Hippocampal formation (tissue), 2 donors: ENCODE measurements around the gene CPLX3.

ENCODE experiments used
- DNase-seq, 2 donors: peaks; one replicate each; lab custom pipeline; 2025; lab: John Stamatoyannopoulos, UW

CPLX3 gene

DNA sequence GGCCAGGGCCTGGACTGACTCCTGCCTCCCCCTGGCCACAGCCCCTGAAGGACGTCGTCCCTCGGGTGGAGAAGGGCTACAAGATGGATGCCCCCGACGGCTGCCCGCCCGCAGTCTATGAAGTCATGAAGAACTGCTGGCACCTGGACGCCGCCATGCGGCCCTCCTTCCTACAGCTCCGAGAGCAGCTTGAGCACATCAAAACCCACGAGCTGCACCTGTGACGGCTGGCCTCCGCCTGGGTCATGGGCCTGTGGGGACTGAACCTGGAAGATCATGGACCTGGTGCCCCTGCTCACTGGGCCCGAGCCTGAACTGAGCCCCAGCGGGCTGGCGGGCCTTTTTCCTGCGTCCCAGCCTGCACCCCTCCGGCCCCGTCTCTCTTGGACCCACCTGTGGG, 24.1 kb upstream of the CPLX3 start:
- no peak for DNase-seq

DNA sequence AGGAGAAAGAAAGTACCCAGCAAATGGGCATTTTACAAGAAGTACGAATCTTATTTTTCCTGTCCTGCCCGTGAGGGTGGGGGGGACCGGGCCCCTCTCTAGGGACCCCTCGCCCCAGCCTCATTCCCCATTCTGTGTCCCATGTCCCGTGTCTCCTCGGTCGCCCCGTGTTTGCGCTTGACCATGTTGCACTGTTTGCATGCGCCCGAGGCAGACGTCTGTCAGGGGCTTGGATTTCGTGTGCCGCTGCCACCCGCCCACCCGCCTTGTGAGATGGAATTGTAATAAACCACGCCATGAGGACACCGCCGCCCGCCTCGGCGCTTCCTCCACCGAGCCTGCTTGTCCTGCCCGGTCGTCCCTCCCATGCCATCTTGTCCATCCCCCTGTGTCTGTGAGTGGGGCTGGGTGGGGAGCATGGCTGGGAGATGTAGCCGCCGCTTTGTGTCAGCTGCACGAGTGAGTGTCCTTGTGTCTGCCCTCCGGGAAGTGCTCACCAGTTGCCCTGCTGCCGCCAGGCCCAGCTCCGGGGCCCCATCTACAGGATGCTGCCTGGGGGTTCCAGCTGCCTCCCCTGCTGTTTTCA, 23.5 kb upstream of the CPLX3 start:
- no peak for DNase-seq

DNA sequence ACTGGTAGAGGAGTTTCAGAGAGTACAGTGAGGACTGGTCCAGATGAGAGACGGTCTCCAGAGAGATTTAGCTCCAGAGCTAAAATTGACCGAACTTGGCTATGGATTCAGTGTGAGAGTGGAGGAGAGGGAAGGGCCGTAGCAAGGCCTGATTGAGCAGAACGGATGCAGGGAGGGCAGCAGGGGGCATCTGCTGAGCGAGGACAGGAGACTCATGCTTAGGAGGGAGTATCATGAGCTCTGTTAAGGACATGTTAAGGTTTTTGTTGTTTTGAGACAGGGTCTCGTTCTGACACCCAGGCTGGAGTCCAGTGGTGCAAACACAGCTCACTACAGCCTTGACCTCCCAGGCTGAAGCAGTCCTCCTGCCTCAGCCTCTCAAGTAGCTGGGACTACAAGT, 21.5 kb upstream of the CPLX3 start:
- no peak for DNase-seq

DNA sequence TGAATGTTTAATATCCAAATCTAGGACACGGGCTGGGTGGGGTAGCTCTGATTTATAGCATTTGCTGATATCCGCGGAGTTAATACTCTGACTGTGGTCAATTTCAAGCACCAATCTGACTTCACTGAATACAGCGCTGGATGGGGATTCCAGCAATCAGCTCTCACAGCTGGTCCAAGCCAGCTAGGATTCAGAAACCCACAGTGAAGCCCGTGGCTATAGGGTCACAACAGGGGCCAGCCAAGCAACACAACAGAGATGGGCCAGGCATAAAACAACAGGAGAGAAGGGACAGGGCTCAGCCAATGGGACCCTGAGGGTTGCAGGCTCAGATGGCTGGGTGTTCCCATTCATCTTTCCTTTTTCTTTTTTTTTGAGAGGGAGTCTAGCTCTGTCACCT, 19.1 kb upstream of the CPLX3 start:
- DNase-seq, result no peak

DNA sequence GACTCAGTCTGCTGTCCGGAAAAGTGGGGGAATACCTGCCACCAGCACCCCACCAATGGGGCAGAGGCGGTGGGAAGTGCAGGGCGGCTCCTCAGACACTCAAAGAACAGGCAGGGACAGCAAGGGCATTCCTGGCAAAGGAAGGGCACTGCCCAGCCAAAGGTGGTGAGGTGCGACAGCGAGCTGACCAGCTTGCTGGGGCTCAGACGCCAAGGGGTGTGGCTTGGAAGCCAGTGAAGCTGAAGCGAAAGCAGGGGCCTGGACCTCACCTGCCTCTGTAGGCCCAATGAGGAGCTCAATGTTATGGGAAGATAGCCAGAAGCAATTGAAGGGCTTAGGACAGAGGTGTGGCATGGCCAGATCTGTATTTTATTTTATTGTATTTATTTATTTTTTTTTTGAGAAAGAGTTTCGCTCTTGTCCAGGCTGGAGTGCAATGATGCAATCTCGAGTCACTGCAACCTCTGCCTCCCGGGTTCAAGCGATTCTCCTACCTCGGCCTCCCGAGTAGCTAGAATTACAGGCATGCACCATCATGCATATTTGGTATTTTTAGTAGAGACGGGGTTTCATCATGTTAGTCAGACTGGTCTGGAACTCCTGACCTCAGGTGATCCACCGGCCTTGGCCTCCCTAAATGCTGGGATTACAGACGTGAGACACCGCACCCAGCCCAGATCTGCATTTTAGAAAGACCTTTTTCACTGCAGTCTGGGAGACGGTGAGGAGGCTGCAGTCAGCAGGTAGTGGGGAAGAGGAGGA, 18.2 kb upstream of the CPLX3 start:
- no peak for DNase-seq

DNA sequence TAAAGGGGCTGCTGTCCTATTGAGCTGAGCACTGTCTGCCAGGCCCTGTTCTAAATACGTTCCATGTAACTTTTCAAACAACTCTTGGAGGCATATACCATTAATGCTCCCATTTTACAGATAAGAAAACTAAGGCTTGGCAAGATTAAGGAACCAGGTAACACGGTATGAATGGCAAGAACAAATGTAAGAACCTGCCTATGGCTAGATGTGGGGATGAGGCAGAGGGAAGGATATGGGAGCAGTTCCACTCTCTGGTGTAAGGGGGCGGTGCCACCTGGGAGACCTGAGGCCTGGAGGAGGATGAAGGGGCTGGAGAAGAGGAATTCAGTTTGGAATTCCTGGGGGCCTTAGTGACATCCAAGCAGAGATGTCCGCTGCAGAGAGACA, 17.6 kb upstream of the CPLX3 start:
- no peak for DNase-seq

DNA sequence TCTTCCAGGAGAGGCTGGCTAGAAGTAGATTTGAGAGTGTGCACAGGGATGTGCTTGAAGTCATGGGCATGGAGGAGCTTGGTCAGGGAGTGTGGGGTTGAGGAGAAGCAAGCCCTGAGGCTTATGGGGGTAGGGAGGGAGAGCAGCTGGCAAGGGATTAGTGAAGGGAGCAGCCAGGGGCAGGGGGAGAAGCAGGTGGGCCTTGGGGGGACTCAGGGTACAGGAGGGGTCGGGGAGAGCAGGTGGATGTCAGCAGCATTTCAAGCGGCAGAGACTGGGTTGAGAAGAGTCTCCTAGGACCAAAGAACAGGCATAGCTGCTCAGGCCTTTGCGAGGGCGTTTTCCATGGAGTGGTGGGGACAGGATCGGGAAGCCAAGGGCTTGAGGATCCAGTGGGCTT, 17.2 kb upstream of the CPLX3 start:
- no peak for DNase-seq

DNA sequence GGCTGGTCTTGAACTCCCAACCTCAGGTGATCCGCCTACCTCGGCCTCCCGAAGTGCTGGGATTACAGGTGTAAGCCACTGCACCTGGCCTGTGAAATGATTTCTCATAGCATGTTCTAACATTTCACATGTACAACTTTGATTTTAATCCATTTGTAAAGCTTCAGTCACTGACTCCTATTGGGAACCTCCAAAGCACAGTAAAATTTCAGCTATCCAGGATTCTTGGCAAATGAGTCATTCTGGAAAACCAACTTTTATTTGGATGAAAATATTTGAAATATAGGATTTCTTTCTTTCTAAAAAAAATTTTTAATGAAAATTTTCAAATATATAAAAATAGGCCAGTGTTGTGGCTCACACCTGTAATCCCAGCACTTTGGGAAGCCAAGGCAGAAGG, 16.5 kb upstream of the CPLX3 start:
- DNase-seq, result no peak

DNA sequence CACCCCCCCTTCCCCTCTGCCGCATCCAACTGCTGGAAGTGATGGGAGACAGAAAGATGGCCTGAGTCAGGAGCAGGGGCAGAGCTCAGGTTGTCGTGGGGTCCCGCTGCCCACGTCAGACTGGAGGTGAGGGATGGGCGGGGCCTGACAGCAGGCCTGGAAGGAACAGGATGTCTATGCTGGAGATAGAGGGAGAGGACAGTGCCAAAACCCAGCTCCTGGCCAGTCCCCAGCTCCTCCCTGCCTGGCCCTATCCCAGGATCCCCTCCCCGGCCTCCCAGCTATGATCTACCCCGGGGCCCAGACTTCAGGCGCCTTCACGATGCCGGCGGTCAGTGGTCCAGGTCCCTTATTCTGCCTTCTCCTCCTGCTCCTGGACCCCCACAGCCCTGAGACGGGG, 13.9 kb upstream of the CPLX3 start, which contains the start of gene LMAN1L:
Gene LMAN1L (plus strand): TSS at position 303 of the 400 bp plus-strand sequence. CDS start 20 bp downstream, at position 323.
- DNase-seq, result no peak

DNA sequence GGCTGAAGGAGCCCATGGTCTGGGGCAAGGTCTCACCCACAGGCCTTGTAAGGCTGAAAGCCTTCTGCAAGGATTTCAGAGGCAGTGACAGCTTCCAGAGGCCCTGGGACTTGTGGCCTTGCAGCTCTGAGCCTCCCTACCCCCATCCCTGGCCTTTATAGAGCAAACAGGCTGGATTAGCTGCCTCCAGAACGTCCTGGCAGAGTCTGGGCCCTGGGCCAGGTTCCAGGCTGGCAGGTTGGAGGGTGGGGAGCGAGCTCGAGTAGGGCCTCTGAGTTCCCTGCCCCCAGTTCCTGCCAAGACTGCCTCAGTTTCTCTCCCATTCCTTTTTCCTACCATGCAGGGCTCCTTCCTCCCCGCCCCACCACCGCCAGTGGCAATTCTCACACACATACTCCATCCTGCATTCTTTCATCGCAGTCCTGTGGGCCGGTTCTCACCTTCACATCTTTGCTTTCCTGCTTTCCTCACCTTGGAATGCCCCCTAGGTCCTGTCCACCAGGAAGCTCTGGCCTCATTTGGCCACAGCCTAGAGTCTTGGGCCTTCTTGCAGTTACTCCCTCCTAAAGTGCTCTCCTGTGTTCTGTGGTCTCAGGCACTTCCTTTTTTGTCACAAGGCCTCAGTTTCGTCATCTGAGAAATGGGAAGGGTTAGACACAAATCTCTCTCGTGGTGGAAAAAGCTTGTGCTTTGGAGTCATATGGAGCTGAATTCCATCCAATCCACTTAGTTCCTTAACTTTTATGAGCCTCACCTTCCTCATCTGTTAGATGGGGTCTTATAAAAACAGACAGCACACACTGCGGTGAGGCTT, 11.1 kb upstream of the CPLX3 start:
- no peak for DNase-seq

DNA sequence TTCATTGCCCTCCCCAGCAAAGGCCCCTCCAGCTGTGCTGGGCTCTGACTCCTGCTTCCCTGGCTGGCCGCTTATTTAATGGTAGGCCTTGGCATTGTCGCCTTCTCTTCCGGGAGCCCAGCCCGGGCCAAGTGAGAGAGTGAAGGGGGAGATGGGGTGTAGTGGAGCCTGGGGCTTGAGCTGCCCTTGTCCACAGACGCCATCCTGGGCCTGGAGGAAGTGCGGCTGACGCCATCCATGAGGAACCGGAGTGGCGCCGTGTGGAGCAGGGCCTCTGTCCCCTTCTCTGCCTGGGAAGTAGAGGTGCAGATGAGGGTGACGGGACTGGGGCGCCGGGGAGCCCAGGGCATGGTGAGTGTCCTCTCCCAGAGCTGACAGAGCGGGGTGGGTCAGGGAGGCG, 10.5 kb upstream of the CPLX3 start:
- DNase-seq, result no peak

DNA sequence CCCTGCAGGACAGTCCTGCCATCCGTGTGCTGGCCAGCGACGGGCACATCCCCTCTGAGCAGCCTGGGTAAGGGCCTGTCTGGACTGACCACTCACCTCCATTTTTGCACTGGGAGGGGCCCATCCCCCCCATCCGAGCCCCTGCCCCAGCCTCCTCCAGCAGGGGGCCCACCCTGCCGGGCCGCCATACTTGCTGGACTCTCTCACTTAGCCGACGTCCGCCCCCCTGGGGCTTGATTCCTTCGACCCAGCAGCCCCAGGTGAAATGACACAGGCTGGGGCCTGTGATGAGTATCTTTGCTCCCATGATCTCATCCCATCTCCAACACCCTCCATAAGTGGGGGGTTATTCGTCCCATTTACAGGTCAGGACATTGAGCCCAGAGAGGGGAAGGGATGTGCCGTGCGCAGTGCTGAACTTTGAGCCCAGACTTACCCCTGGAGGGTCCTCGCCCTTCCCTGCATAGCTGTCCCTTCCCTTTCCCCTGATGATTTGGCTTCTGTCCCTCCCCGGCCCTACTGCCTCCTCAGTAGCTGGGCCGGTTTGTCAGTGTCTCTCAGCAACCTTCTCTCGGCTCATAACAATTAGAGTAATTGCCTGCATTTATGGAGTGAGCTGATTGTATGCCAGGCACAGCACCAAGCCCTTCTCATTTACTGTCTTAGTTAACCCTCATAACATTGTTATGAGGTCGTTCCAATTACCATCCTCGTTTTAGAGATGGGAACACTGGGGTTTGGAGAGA, 9.6 kb upstream of the CPLX3 start:
- DNase-seq, result no peak

DNA sequence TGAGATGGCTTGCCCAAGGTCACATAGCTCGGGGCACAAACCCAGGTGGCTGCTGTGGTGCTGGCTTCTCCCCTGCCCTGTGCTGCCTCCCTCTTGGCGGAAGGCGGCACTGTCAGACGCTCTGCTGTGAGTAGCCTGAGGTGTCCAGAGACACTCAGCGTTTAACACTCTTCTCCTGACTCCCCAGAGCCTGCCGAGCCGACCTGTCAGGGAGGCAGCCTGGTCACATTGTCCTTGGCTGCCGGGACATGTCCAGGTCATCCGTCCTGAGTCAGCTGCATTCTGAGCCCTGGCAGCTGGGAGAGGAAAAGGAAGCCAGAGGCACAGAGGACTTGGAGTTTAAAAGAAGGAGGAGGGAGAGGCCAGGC, 9.1 kb upstream of the CPLX3 start:
- no peak for DNase-seq

DNA sequence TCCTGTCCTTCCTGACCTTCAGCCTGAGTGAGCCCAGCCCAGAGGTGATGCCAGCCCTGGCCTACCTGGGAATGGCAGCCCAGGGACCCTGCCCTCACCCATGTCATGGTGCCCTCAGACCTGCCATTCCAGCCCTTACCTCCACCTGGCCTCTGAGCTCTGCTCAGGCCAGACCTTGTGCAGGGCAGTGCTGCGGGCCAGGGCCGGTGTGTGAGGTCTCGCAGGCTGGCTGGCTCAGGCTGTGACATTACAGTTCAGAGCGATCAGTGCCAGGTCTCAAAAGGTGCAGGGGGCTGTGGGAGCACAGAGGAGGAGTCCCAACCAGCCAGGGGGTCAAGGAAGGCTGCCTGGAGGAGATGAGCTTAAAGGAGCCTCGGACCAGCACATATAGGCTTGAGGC, 6.4 kb upstream of the CPLX3 start:
- no peak for DNase-seq

DNA sequence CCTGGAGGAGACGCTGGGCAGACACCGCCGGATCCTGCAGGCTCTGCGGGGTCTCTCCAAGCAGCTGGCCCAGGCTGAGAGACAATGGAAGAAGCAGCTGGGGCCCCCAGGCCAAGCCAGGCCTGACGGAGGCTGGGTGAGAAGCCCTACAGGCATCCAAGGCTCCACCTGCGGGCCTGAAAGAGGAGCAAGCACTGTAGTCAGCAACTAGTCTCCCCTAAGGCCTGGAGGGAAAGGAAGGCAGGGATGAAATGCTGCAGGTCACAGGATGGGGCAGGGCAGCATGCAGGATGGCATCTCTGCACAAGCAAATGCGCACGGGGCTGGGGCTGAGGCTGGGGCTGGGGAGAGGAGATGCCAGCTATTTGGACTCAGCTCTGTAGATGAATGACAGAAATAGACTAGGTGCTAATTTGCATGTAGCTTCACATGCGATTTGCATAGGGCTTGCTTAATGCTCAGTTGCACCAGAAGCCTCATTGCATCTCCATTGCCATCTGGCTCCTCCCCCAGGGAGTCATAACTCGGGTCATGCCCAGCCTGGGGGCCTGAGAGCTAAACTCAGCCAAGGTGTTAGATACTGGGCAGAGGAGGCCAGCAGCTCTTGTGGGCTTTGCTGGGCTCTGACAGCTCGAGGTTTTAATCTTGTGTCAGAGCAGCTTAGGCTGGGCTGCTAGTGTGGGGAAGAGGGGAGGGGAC, 5.2 kb upstream of the CPLX3 start:
- DNase-seq, result no peak

DNA sequence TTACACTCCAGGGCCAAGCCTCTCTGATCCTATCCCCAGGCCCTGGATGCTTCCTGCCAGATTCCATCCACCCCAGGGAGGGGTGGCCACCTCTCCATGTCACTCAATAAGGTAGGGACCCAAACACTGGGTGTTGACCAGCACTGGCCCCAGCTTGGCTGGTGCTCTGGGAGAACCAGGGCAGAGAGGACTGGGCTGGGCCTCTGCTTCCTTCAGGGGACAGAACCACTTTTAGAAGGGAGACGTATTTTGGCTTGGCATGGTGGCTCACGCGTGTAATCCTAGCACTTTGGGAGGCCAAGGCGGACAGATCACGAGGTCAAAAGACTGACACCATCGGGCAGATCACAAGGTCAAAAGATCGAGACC, 4.7 kb upstream of the CPLX3 start:
- no peak for DNase-seq

DNA sequence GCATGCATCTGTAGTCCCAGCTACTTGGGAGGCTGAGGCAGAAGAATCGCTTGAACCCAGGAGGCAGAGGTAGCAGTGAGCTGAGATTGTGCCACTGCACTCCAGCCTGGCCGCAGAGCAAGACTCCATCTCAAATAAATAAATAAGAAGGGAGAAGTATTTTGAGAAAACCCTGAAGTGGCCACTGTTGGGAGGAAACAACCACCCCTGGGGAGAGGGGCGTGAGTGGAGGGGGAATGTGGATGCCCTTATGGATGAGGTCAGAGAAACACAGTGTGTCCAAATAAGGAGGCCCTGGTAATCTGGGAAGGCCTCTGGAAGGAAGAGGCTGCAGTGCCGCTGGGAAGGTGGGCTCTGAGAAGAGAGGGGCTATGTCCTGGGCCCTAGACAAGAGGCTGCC, 4.2 kb upstream of the CPLX3 start:
- DNase-seq, result no peak

DNA sequence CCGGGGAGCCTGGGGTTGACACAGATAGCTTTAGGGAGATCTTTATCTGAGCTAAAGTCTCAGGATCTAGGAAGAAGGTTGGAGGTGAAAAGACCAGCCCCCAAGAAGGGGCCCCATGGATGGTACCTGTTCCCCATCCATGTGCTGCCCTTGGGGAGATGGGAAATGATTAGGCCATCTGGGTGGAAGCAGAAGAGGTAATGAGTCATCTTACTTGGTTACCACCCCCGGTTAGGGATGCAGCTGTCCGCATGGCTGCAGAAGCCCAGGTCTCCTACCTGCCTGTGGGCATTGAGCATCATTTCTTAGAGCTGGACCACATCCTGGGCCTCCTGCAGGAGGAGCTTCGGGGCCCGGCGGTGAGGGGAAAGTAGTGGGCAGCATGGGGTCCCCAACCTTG, 3.1 kb upstream of the CPLX3 start:
- DNase-seq, result no peak

DNA sequence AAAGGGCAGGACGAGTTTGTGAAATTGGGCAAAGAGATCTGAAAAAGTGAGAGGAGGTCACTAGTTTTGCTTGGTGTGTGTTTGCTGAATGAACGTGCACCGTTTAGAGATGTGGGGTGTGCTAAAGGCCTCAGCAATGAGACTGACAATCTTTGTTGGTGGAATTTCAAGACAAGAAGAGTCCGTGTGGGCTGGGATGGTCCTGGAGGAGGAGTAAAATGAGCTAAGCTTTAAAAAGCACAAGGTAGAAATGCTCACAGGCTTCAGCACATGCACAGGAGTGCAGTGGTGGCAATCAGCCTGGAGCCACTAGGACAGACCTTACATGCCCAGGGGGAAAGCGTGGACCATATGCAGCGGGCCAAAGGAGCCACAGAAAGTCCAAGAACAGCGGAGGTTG, 1.5 kb upstream of the CPLX3 start:
- no peak for DNase-seq

DNA sequence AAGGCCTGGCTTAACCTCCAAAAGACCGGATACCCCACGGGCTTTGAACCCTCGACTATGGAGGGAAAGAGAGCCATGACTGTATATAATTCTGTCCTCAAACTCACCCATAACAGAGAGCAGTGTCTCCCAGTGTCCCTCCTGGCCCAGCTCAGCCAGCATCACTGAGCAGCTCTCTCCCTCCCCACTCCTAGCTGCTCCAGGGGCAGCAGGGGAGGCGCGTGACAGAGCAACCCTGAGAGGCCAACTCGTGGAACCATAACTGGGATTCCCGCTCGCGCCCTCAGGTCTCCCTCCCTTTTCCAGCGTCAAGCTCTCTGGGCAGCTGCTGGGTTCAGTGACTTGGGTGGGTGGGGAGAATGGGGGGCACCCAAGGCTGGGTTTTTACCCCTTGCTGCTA, 561 bp upstream of the CPLX3 start:
- DNase-seq, result no peak

DNA sequence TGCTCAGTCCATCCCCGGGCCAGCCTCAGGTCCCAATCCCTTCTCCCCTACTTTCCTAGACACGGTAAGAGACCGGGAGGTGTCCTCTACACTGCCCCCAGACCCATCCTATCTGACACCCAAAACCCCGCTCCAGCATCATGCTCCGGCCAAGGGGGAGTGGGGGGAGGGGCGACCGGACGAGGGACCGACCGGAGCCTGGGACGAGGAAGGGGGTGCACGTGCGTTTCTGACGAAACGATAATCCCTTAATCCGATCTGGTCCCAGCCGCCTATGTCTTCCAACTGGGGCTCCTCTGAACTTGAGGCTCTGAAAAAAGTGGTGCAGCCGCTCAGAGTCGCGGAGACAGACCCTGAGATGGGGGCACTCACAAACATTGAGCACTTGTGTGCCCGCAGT, 494 bp downstream of the CPLX3 start:
- no peak for DNase-seq

DNA sequence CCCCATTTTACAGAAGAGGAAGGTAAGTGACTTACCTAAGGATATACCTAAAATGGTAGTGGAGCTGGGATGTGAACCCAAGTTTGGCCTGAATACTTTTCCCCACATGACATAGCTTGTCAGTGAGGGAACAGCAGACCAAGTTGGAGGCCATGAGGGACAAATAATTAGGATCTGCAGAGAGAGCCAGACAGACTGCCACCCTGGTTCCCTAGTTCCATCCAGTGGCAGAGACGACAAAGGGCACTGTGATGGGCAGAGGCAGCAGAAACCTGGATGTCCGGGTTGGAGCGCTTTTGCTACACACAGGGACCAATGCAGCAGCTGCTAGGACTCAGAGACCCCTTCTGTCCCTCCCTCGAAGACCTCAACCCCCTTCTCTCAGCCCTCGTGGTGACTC, 1.2 kb downstream of the CPLX3 start:
- DNase-seq, result no peak
